ENCODE data around the gene USP22.
A peak's percentile ranks its signal among the peaks of the same experiment; 100 is the strongest.
"Not testable (repeated sequence)": the region's sequence is repeated elsewhere in the genome, so short reads cannot be mapped to it uniquely, and the experiment has no call there.

USP22 gene

DNA sequence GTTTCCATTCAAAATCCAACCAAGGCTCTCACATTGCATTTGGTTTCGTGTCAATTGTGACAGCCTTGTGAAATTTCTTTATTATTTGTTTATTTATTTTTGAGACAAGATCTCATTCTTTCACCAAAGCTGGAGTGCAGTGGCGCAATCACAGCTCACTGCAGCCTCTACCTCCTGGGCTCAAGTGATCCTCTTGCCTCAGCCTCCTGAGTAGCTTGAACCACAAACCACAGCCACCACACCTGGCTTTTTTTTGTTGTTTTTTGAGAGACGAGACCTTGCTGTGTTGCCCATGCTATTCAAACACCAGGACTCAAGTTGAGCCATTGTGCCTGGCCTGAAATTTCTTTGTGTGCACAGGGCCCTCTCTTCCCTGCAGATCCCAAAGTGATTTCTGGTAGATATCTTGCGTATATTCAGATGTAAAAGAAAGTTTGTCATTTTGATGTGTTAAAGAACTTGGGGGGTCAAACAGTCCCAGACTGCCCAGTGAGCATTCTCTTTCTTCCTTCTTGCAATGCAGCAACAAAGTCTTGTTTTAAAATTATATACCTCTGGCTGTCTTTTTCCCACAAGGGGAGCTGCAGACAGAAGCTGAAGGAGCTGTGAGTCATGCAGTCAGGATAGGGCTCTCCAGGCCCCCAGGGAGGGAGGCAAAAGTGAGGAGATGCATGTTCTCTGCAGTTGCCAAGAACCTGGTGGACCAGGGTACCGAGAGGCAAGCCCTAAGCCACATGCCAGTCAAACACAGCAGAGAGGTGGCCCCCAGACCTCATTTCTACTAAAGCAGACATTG is 15.5 kb upstream of the USP22 start:
- CTCF ChIA-PET, result interaction anchor here (1.6 to 3.8 kb wide), 2 partner anchors 14 to 44 kb away, joined by 3 to 24 read pairs; partner anchors contain the start of gene USP22
- POLR2A ChIA-PET, result interaction anchor here (0.5 kb wide), 1 partner anchor 15 kb away, joined by 3 read pairs; no protein-coding TSS in a partner anchor
- H3K4me3 ChIP-seq (ENCODE audit: low read depth, low read length), result no peak overlapping the region

DNA sequence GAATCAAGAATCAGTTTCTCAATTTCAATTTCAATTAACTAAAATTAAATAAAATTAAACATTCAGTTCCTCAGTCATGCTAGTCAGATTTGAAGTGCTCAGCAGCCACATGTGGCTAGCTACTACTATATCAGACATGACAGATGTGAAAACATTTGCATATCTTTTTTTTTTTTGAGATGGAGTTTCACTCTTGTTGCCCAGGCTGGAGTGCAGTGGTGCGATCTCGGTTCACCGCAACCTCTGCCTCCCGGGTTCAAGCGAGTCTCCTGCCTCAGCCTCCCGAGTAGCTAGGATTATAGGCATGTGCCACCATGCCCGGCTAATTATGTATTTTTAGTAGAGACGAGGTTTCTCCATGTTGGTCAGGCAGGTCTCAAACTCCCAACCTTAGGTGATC is 10.2 kb upstream of the USP22 start:
- CTCF ChIA-PET, result interaction anchor here (0.9 to 1.8 kb wide), 4 partner anchors 8 to 66 kb away, joined by 3 to 7 read pairs (median 3); no protein-coding TSS in a partner anchor
- not testable (repeated sequence) for H3K4me3 ChIP-seq (ENCODE audit: low read depth, low read length); DNase-seq (ENCODE audit: low read depth, low spot score)
- POLR2A ChIA-PET, result interaction anchor here (1.8 kb wide), 1 partner anchor 10 kb away, joined by 6 read pairs; the partner anchor contains the start of gene USP22

More for the DNA sequence above, 15.5 kb upstream of the USP22 start:
- TF ChIP-seq, protein P1, sequence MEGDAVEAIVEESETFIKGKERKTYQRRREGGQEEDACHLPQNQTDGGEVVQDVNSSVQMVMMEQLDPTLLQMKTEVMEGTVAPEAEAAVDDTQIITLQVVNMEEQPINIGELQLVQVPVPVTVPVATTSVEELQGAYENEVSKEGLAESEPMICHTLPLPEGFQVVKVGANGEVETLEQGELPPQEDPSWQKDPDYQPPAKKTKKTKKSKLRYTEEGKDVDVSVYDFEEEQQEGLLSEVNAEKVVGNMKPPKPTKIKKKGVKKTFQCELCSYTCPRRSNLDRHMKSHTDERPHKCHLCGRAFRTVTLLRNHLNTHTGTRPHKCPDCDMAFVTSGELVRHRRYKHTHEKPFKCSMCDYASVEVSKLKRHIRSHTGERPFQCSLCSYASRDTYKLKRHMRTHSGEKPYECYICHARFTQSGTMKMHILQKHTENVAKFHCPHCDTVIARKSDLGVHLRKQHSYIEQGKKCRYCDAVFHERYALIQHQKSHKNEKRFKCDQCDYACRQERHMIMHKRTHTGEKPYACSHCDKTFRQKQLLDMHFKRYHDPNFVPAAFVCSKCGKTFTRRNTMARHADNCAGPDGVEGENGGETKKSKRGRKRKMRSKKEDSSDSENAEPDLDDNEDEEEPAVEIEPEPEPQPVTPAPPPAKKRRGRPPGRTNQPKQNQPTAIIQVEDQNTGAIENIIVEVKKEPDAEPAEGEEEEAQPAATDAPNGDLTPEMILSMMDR (IDR thresholded peaks at IDR 0.05; ENCODE audit: insufficient read depth, low read length, missing control alignments), result peak; percentile 28
- DNase-seq (ENCODE audit: low read depth, low spot score), result no peak

- TF ChIP-seq, protein P1 (IDR thresholded peaks at IDR 0.05; ENCODE audit: insufficient read depth, low read length, missing control alignments), result no peak
- ChIA-PET CTCF (no interaction called here), POLR2A (no interaction called here)
- no peak overlapping the region for H3K4me3 ChIP-seq (ENCODE audit: low read depth, low read length)
- DNase-seq (ENCODE audit: low read depth, low spot score), result no peak
Observed at GRCh38 chr17:21049457-21049856, 6.6 kb upstream of the USP22 start.

DNA sequence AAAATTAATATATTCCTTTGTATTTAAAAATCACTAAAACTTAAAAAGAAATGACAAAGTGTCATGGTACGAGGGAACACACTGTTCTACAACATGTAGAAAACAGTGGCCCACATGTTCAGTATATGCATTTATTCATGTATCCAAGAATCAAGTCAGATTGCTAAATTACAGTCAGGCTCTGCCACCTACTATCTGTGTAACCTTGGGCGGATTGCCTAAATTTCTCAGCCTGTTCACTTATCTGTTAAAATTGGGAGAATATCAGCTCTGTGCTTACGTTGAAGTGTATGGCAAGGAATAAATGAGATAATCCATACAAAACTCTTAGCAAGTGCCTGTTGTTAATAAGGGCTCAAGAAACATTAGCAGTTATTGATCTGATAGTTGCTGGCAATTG is 3.4 kb upstream of the USP22 start:
- POLR2A ChIA-PET, result no interaction called here
- DNase-seq (ENCODE audit: low read depth, low spot score), result no peak
- CTCF ChIA-PET, result no interaction called here
- TF ChIP-seq, protein P1 (IDR thresholded peaks at IDR 0.05; ENCODE audit: insufficient read depth, low read length, missing control alignments), result no peak
- H3K4me3 ChIP-seq (ENCODE audit: low read depth, low read length), result no peak overlapping the region

DNA sequence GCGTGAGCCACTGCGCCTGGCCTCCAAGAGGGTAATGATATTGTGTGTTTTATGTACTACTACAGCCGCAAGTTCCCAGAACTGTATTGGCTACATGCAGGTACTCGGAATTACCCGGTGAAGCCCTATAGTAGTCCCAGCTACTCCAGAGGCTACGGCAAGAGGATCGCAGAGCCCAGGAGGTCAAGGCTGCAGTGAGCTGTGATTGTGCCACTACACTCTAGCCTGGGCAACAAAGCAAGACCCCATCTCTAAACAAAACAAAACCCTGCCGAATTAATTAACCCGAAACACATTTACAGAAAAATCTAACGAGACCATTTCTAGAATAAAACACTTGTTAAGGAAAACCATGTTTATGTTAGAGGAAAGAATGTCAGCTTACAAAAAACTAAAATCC is 2.2 kb upstream of the USP22 start:
- TF ChIP-seq, protein P1 (IDR thresholded peaks at IDR 0.05; ENCODE audit: insufficient read depth, low read length, missing control alignments), result no peak
- DNase-seq (ENCODE audit: low read depth, low spot score), result no peak
- no peak overlapping the region for H3K4me3 ChIP-seq (ENCODE audit: low read depth, low read length)
- CTCF ChIA-PET, result interaction anchor here (1.5 to 3.3 kb wide), 3 partner anchors 8 to 18 kb away, joined by 4 to 24 read pairs (median 7); no protein-coding TSS in a partner anchor
- POLR2A ChIA-PET, result no interaction called here

GRCh38 chr17:21043296-21044232 is 753 bp upstream of the USP22 start:
- POLR2A ChIA-PET, result interaction anchor here (0.6 to 1.9 kb wide), 8 partner anchors 9 to 210 kb away, joined by 3 to 9 read pairs (median 4); partner anchors contain the start of gene NATD1

More at GRCh38 chr17:21043296-21044232, 753 bp upstream of the USP22 start:
- TF ChIP-seq, protein P1 (IDR thresholded peaks at IDR 0.05; ENCODE audit: insufficient read depth, low read length, missing control alignments), result peak; percentile 89
- CTCF ChIA-PET, result interaction anchor here (0.6 to 3.3 kb wide), 17 partner anchors 9 to 275 kb away, joined by 3 to 24 read pairs (median 4); no protein-coding TSS in a partner anchor
- H3K4me3 ChIP-seq (ENCODE audit: low read depth, low read length), result peak overlapping the region; percentile 65
- peak; percentile 90 for DNase-seq (ENCODE audit: low read depth, low spot score)
